Liver (tissue), 9 donors: ENCODE measurements around the gene ANO7. TPM values are rescaled to one million over a fixed set of nuclear protein-coding genes. Genes with fewer than 3 reads are reported as not detected.

Experiments
- DNase-seq: peaks from one replicate; pipeline ENCODE4 v3.0.0-alpha.2; 2017; ENCODE audit warnings: low spot score
- H3K27ac ChIP-seq, 2 donors: one replicate each; pipeline ENCODE4 v1.7.0; 2013; ENCODE audit warnings: inconsistent platforms in 2 of 2, low read length in 2 of 2, control low read depth in 1 of 2, low read depth in 1 of 2, mild to moderate bottlenecking in 1 of 2
- H3K27me3 ChIP-seq, 4 donors: one replicate each; pipeline versions ENCODE4 v1.6.1 to v1.7.0; 2013; ENCODE audit warnings: low read length in 3 of 4, inconsistent platforms in 1 of 4, mild to moderate bottlenecking in 1 of 4, moderate library complexity in 1 of 4; ENCODE audit not compliant: control insufficient read depth in 4 of 4, insufficient read depth in 4 of 4
- H3K36me3 ChIP-seq, 4 donors: one replicate each; pipeline versions ENCODE4 v1.6.1 to v1.7.0; 2013; ENCODE audit warnings: low read length in 3 of 4, mild to moderate bottlenecking in 3 of 4, low read depth in 1 of 4, moderate library complexity in 1 of 4; ENCODE audit not compliant: control insufficient read depth in 4 of 4, insufficient read depth in 3 of 4
- H3K4me1 ChIP-seq, 4 donors: one replicate each; pipeline versions ENCODE4 v1.6.1 to v1.7.0; 2013; ENCODE audit warnings: low read length in 3 of 4, mild to moderate bottlenecking in 3 of 4, moderate library complexity in 1 of 4; ENCODE audit not compliant: control insufficient read depth in 4 of 4, insufficient read depth in 4 of 4
- H3K4me3 ChIP-seq, 3 donors: one replicate each; pipeline versions ENCODE4 v1.6.1 to v1.7.0; 2013; ENCODE audit warnings: low read length in 3 of 3, control low read depth in 1 of 3, low read depth in 1 of 3, mild to moderate bottlenecking in 1 of 3
- H3K9ac ChIP-seq, 2 donors: one replicate each; pipeline ENCODE4 v1.7.0; 2013; ENCODE audit warnings: low read length in 2 of 2, mild to moderate bottlenecking in 2 of 2, moderate library complexity in 2 of 2, control low read depth in 1 of 2, low read depth in 1 of 2
- H3K9me3 ChIP-seq, 4 donors: one replicate each; pipeline versions ENCODE4 v1.6.1 to v1.7.0; 2013; ENCODE audit warnings: low read length in 3 of 4; ENCODE audit not compliant: control insufficient read depth in 4 of 4
- EGR1 ChIP-seq, 2 donors: IDR thresholded peaks; 2 replicates each; pipeline ENCODE4 v1.6.1; 2016 to 2018; ENCODE audit warnings: antibody characterized with exemption in 2 of 2, low read depth in 2 of 2
- FOXA1 ChIP-seq: IDR thresholded peaks from 2 replicates; pipeline ENCODE4 v1.6.1; 2016; ENCODE audit warnings: antibody characterized with exemption
- GABPA ChIP-seq, 2 donors: IDR thresholded peaks in 1 of 2; conservative IDR thresholded peaks in 1 of 2; 2 replicates each; pipeline ENCODE4 v1.6.1; 2016; ENCODE audit warnings: antibody characterized with exemption in 2 of 2, mild to moderate bottlenecking in 1 of 2, moderate library complexity in 1 of 2
- HNF4A ChIP-seq, 2 donors: conservative IDR thresholded peaks; 2 replicates each; pipeline ENCODE4 v1.6.1; 2016; ENCODE audit warnings: antibody characterized with exemption in 2 of 2, mild to moderate bottlenecking in 2 of 2
- HNF4G ChIP-seq: IDR thresholded peaks from 2 replicates; pipeline ENCODE4 v1.6.1; 2016; ENCODE audit warnings: antibody characterized with exemption
- JUND ChIP-seq, 2 donors: IDR thresholded peaks; 2 replicates each; pipeline ENCODE4 v1.6.1; 2016; ENCODE audit warnings: antibody characterized with exemption in 2 of 2
- NR2F2 ChIP-seq: IDR thresholded peaks from 2 replicates; pipeline ENCODE4 v1.6.1; 2016; ENCODE audit warnings: antibody characterized with exemption
- RAD21 ChIP-seq, 2 donors: IDR thresholded peaks; 2 replicates each; pipeline ENCODE4 v1.6.1; 2016; ENCODE audit warnings: antibody characterized with exemption in 2 of 2, mild to moderate bottlenecking in 2 of 2
- RXRA ChIP-seq, 2 donors: IDR thresholded peaks; 2 replicates each; pipeline ENCODE4 v1.6.1; 2017 to 2018; ENCODE audit warnings: antibody characterized with exemption in 2 of 2, mild to moderate bottlenecking in 1 of 2
- SP1 ChIP-seq: IDR thresholded peaks from 2 replicates; pipeline ENCODE4 v1.6.1; 2018; ENCODE audit warnings: antibody characterized with exemption, mild to moderate bottlenecking
- TAF1 ChIP-seq: conservative IDR thresholded peaks from 2 replicates; pipeline ENCODE4 v1.6.1; 2016; ENCODE audit warnings: antibody characterized with exemption, mild to moderate bottlenecking
- YY1 ChIP-seq: IDR thresholded peaks from 2 replicates; pipeline ENCODE4 v1.6.1; 2016; ENCODE audit warnings: antibody characterized with exemption, mild to moderate bottlenecking
- WGBS: extraction: QIAGEN DNeasy Blood & Tissue Kit; methylation state at CpG from one replicate; pipeline ENCODE4 v1.1.7; 2013; 5-methylcytosine and 5-hydroxymethylcytosine counted together
- polyA plus RNA-seq, 2 donors: library from polyadenylated mRNA; stranded (reverse) in 1 of 2; unstranded in 1 of 2; fragments of 200-250 nt in 1 of 2; fragments of >200 nt in 1 of 2; fragmentation: Nextera tagmentation in 1 of 2; extraction: Ambion mirVana in 1 of 2; gene quantifications; one replicate each; pipeline versions ENCODE4 v1.2.1 to v1.2.3, GENCODE V29; 2013 to 2015
- total RNA-seq, 2 donors: library from RNA; depleted of rRNA; stranded (reverse); fragments of >200 nt; gene quantifications; one replicate each; pipeline ENCODE4 v1.2.3, GENCODE V29; 2014
- TF ChIP-seq, protein P1 (sequence below): IDR thresholded peaks from 2 replicates; pipeline ENCODE4 v1.6.1; 2016; ENCODE audit warnings: antibody characterized with exemption
- TF ChIP-seq, protein P2 (sequence below): IDR thresholded peaks from 2 replicates; pipeline ENCODE4 v1.6.1; 2016; ENCODE audit warnings: antibody characterized with exemption
- TF ChIP-seq, protein P3 (sequence below): fragments of 150-350 bp; IDR thresholded peaks from 2 replicates; pipeline ENCODE4 v1.5.1; 2017; ENCODE audit warnings: improper control_type of control experiment, low read depth, low read length; ENCODE audit not compliant: missing input control
- TF ChIP-seq, protein P4 (sequence below): IDR thresholded peaks from 2 replicates; pipeline ENCODE4 v1.6.1; 2016; ENCODE audit warnings: antibody characterized with exemption, mild to moderate bottlenecking
- TF ChIP-seq, protein P5 (sequence below): IDR thresholded peaks from 2 replicates; pipeline ENCODE4 v1.6.1; 2016; ENCODE audit warnings: antibody characterized with exemption
- donor health status: healthy.
- donor health status: healthy.
- donor health status: healthy.
- donor health status: healthy.
- donor health status: healthy.

Gene ANO7
- total and polyA plus RNA-seq, 4 donors: 0.25 to 0.70 (median 0.45) TPM

DNA sequence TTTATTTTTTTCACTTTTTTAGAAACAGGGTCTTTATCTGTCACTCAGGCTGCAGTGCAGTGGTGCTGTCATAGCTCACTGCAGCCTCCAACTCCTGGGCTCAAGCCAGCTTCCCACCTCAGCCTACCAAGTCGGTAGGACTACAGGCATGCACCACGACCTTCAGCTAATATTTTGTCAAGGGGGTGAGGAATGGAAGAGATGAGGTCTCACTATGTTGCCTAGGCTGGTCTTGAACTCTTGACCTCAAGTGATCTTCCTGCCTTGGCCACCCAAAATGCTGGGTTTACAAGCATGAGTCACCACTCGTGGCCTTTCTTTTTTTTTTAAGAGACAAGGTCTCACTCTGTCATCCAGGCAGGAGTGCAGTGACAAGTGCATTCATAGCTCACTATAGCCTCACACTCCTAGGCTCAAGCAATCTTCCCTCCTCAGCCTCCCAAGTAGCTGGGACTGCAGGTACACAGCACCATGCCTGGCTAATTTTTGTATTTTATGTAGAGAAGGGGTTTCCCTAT, 24.8 kb upstream of the ANO7 start:
- TF ChIP-seq, protein P1, sequence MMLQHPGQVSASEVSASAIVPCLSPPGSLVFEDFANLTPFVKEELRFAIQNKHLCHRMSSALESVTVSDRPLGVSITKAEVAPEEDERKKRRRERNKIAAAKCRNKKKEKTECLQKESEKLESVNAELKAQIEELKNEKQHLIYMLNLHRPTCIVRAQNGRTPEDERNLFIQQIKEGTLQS: no peak
- TF ChIP-seq HNF4G (no peak), YY1 (no peak), RXRA (IDR thresholded peaks at IDR 0.05) (no peak), EGR1 (IDR thresholded peaks at IDR 0.05; ENCODE audit: low read depth in 2 of 2) (no peak), SP1 (no peak), NR2F2 (no peak), TAF1 (no peak), JUND (IDR thresholded peaks at IDR 0.05) (no peak), GABPA (IDR thresholded peaks at IDR 0.05 in 1 of 2, conservative IDR thresholded peaks at IDR 0.05 in 1 of 2) (no peak), FOXA1 (no peak)
- TF ChIP-seq, protein P2, sequence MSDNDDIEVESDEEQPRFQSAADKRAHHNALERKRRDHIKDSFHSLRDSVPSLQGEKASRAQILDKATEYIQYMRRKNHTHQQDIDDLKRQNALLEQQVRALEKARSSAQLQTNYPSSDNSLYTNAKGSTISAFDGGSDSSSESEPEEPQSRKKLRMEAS: no peak
- TF ChIP-seq, protein P3, sequence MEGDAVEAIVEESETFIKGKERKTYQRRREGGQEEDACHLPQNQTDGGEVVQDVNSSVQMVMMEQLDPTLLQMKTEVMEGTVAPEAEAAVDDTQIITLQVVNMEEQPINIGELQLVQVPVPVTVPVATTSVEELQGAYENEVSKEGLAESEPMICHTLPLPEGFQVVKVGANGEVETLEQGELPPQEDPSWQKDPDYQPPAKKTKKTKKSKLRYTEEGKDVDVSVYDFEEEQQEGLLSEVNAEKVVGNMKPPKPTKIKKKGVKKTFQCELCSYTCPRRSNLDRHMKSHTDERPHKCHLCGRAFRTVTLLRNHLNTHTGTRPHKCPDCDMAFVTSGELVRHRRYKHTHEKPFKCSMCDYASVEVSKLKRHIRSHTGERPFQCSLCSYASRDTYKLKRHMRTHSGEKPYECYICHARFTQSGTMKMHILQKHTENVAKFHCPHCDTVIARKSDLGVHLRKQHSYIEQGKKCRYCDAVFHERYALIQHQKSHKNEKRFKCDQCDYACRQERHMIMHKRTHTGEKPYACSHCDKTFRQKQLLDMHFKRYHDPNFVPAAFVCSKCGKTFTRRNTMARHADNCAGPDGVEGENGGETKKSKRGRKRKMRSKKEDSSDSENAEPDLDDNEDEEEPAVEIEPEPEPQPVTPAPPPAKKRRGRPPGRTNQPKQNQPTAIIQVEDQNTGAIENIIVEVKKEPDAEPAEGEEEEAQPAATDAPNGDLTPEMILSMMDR: no peak
- TF ChIP-seq, protein P4, sequence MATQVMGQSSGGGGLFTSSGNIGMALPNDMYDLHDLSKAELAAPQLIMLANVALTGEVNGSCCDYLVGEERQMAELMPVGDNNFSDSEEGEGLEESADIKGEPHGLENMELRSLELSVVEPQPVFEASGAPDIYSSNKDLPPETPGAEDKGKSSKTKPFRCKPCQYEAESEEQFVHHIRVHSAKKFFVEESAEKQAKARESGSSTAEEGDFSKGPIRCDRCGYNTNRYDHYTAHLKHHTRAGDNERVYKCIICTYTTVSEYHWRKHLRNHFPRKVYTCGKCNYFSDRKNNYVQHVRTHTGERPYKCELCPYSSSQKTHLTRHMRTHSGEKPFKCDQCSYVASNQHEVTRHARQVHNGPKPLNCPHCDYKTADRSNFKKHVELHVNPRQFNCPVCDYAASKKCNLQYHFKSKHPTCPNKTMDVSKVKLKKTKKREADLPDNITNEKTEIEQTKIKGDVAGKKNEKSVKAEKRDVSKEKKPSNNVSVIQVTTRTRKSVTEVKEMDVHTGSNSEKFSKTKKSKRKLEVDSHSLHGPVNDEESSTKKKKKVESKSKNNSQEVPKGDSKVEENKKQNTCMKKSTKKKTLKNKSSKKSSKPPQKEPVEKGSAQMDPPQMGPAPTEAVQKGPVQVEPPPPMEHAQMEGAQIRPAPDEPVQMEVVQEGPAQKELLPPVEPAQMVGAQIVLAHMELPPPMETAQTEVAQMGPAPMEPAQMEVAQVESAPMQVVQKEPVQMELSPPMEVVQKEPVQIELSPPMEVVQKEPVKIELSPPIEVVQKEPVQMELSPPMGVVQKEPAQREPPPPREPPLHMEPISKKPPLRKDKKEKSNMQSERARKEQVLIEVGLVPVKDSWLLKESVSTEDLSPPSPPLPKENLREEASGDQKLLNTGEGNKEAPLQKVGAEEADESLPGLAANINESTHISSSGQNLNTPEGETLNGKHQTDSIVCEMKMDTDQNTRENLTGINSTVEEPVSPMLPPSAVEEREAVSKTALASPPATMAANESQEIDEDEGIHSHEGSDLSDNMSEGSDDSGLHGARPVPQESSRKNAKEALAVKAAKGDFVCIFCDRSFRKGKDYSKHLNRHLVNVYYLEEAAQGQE: no peak
- TF ChIP-seq, protein P5, sequence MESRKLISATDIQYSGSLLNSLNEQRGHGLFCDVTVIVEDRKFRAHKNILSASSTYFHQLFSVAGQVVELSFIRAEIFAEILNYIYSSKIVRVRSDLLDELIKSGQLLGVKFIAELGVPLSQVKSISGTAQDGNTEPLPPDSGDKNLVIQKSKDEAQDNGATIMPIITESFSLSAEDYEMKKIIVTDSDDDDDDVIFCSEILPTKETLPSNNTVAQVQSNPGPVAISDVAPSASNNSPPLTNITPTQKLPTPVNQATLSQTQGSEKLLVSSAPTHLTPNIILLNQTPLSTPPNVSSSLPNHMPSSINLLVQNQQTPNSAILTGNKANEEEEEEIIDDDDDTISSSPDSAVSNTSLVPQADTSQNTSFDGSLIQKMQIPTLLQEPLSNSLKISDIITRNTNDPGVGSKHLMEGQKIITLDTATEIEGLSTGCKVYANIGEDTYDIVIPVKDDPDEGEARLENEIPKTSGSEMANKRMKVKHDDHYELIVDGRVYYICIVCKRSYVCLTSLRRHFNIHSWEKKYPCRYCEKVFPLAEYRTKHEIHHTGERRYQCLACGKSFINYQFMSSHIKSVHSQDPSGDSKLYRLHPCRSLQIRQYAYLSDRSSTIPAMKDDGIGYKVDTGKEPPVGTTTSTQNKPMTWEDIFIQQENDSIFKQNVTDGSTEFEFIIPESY: no peak
- no peaks in the 10 kb centered on the region for H3K9me3 ChIP-seq
- no peaks in the 10 kb centered on the region for H3K4me1 ChIP-seq
- no peak overlapping the region for H3K9ac ChIP-seq
- H3K27ac ChIP-seq: no peak overlapping the region
- peaks cover 19 to 65% (median 41%) of the 10 kb centered on the region in 4 donors for H3K36me3 ChIP-seq
- no peaks in the 10 kb centered on the region for H3K27me3 ChIP-seq
- WGBS: 86% methylated on average over 3 of the region's 3 CpGs
- no peak overlapping the region for H3K4me3 ChIP-seq
- no peak for DNase-seq

DNA sequence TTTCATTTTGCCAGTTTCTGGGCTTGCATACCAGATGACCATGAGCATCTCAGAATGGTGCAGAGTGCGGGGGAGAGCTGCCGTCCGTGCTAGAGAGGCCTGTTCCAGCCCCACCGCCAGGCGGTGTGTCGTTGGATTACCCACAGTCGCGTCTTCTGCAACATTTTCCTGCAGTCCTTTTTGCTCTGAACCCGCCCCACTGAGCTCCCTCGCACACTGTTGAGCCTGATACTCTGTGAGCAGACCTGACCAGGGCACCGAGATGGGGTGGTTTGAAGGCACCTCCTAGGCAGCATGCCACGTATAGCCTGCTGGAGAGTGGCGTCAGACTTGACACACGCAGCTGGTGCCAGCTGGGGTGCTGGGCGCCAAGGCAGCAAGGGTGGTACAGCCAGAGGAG, 20.1 kb upstream of the ANO7 start:
- H3K4me3 ChIP-seq: no peak overlapping the region
- no peak overlapping the region for H3K27ac ChIP-seq
- peaks cover 0 to 6% (median 2%) of the 10 kb centered on the region in 4 donors for H3K9me3 ChIP-seq
- TF ChIP-seq RAD21 (IDR thresholded peaks at IDR 0.05) (no peak), GABPA (IDR thresholded peaks at IDR 0.05 in 1 of 2, conservative IDR thresholded peaks at IDR 0.05 in 1 of 2) (no peak), YY1 (no peak), JUND (IDR thresholded peaks at IDR 0.05) (no peak), TAF1 (no peak), SP1 (no peak), HNF4A (conservative IDR thresholded peaks at IDR 0.05) (no peak), NR2F2 (no peak)
- TF ChIP-seq, protein P3: no peak
- TF ChIP-seq, protein P5: no peak
- TF ChIP-seq, protein P1: no peak
- no peaks in the 10 kb centered on the region for H3K4me1 ChIP-seq
- no peaks in the 10 kb centered on the region for H3K27me3 ChIP-seq
- WGBS: 97% methylated on average over 15 of the region's 15 CpGs
- peaks cover 14 to 70% (median 48%) of the 10 kb centered on the region in 4 donors for H3K36me3 ChIP-seq
- DNase-seq: no peak
- no peak overlapping the region for H3K9ac ChIP-seq
